Stimulated activated CD4-positive, alpha-beta T cell treated with anti-CD3 and anti-CD28 coated beads, Interleukin-2, amount 100 ng/mL, for 4 hours (primary cell): Measurements from ENCODE around the gene CERS1.
A peak's percentile ranks its signal among the peaks of the same experiment; 100 is the strongest.

Source experiments
- DNase-seq: peaks from one replicate; pipeline ENCODE4 v3.0.0-alpha.2; 2020; ENCODE audit warnings: low read depth

The CERS1 gene

GRCh38 chr19:18870531-18871172 lies 25.3 kb downstream of the CERS1 start:
- no peak for DNase-seq

- no peak for DNase-seq
Measured at GRCh38 chr19:18869781-18870530, 26.0 kb downstream of the CERS1 start.

- no peak for DNase-seq
Measured at GRCh38 chr19:18869023-18869618, 26.8 kb downstream of the CERS1 start.

GRCh38 chr19:18868380-18869022 lies 27.5 kb downstream of the CERS1 start:
- DNase-seq, result no peak

- no peak for DNase-seq
Measured at GRCh38 chr19:18867751-18868150, 28.2 kb downstream of the CERS1 start.

- no peak for DNase-seq
Measured at GRCh38 chr19:18867199-18867598, 28.8 kb downstream of the CERS1 start.

GRCh38 chr19:18866800-18867123 lies 29.2 kb downstream of the CERS1 start:
- DNase-seq, result no peak

GRCh38 chr19:18865973-18866799 lies 29.8 kb downstream of the CERS1 start:
- DNase-seq, result peak; percentile 34

GRCh38 chr19:18865106-18865972 lies 30.6 kb downstream of the CERS1 start:
- DNase-seq, result no peak

GRCh38 chr19:18863843-18864362 lies 32.1 kb downstream of the CERS1 start:
- DNase-seq, result no peak

GRCh38 chr19:18862976-18863842 lies 32.7 kb downstream of the CERS1 start:
- DNase-seq, result no peak

GRCh38 chr19:18861917-18862316 lies 34.0 kb downstream of the CERS1 start:
- no peak for DNase-seq

- DNase-seq, result no peak
Measured at GRCh38 chr19:18861235-18861634, 34.7 kb downstream of the CERS1 start.

- DNase-seq, result no peak
Measured at GRCh38 chr19:18860725-18861124, 35.2 kb downstream of the CERS1 start.

- no peak for DNase-seq
Measured at GRCh38 chr19:18860302-18860700, 35.7 kb downstream of the CERS1 start.

- DNase-seq, result no peak
Measured at GRCh38 chr19:18859676-18860301, 36.2 kb downstream of the CERS1 start.

GRCh38 chr19:18858906-18859646 lies 36.9 kb downstream of the CERS1 start:
- DNase-seq, result no peak

GRCh38 chr19:18857223-18857622 lies 38.7 kb downstream of the CERS1 start:
- DNase-seq, result no peak
